K562 (cell line): Measurements from ENCODE around the gene IGDCC3. TPM values are rescaled to one million over a fixed set of nuclear protein-coding genes. Genes with fewer than 3 reads are reported as not detected.

ENCODE experiments used
- CREM ChIP-seq: IDR thresholded peaks from 2 replicates; pipeline ENCODE4 v1.6.1; 2014; ENCODE audit warnings: antibody characterized with exemption, low read depth
- NUFIP1 ChIP-seq: fragments of 450-650 bp; IDR thresholded peaks from 2 replicates; pipeline ENCODE4 v1.6.1; 2018; ENCODE audit not compliant: partially characterized antibody
- PTRF ChIP-seq: fragments of 450-650 bp; IDR thresholded peaks from 2 replicates; pipeline ENCODE4 v1.6.1; 2016; ENCODE audit warnings: mild to moderate bottlenecking, missing genetic modification characterization, missing compliant biosample characterization
- SMAD4 ChIP-seq: fragments of 250-450 bp; sonication (Bioruptor Pico); conservative IDR thresholded peaks from 2 replicates; pipeline ENCODE4 v1.8.0; 2021; ENCODE audit warnings: inconsistent platforms, mild to moderate bottlenecking, moderate library complexity
- TOE1 ChIP-seq, 2 experiments: fragments of 450-650 bp in 1 of 2; sonication (generic) in 1 of 2; formaldehyde crosslinking in 1 of 2; IDR thresholded peaks; 2 replicates each; pipeline versions ENCODE4 v1.7.1 to v1.8.0; 2016 to 2022; ENCODE audit warnings: borderline replicate concordance in 2 of 2, mild to moderate bottlenecking in 2 of 2, antibody characterized with exemption in 1 of 2, inconsistent platforms in 1 of 2, low read depth in 1 of 2, missing genetic modification reagents in 1 of 2, moderate library complexity in 1 of 2
- XRCC5 ChIP-seq: fragments of 200-400 bp; formaldehyde crosslinking; IDR thresholded peaks from 2 replicates; pipeline ENCODE4 v1.6.1; 2017; ENCODE audit warnings: low read depth, mild to moderate bottlenecking, low read length
- ZEB2 ChIP-seq: fragments of 450-650 bp; IDR thresholded peaks from 2 replicates; pipeline ENCODE4 v1.6.1; 2016
- ZFP36 ChIP-seq: fragments of 150-350 bp; IDR thresholded peaks from 2 replicates; pipeline ENCODE4 v1.6.1; 2018; ENCODE audit warnings: low read length, low read depth; ENCODE audit not compliant: partially characterized antibody
- ZNF354B ChIP-seq: fragments of 250-450 bp; sonication (Bioruptor Pico); IDR thresholded peaks from 2 replicates; pipeline ENCODE4 v1.4.0; 2020
- ZNF699 ChIP-seq: fragments of 250-450 bp; sonication (Bioruptor Pico); IDR thresholded peaks from 2 replicates; pipeline ENCODE4 v1.8.0; 2021; ENCODE audit warnings: mild to moderate bottlenecking, moderate library complexity; ENCODE audit not compliant: insufficient replicate concordance
- polyA plus RNA-seq, 8 experiments: library from polyadenylated mRNA; depleted of rRNA in 4 of 8; stranded (reverse) in 5 of 8; unstranded in 3 of 8; fragments of >200 nt; fragmentation: Nextera tagmentation in 2 of 8; fragmentation: Illumina TruSeq in 1 of 8; extraction: Ambion mirVana in 2 of 8; extraction: Trizol in 1 of 8; gene quantifications; 2 replicates each; pipeline versions ENCODE4 v1.2.1 to v1.2.3, GENCODE V29; 2011 to 2014; ENCODE audit warnings: inconsistent platforms in 1 of 8, missing spikeins in 1 of 8
- total RNA-seq, 7 experiments: library from RNA; depleted of rRNA in 6 of 7; stranded (reverse); fragments of >200 nt in 6 of 7; fragmentation: Illumina TruSeq in 2 of 7; extraction: Trizol in 2 of 7; gene quantifications; 2 replicates each; pipeline versions ENCODE4 v1.2.1 to v1.2.3, GENCODE V29; 2011 to 2021; ENCODE audit warnings: low replicate concordance in 1 of 7
- TF ChIP-seq, protein P1 (sequence below): sonication (generic); formaldehyde crosslinking; IDR thresholded peaks from 2 replicates; pipeline ENCODE4 v1.9.0; 2022; ENCODE audit warnings: mild to moderate bottlenecking, missing genetic modification reagents
- TF ChIP-seq, protein P2 (sequence below): fragments of 450-650 bp; conservative IDR thresholded peaks from 2 replicates; pipeline ENCODE4 v1.6.1; 2016; ENCODE audit warnings: missing genetic modification characterization, low read depth, mild to moderate bottlenecking, control low read depth, missing compliant biosample characterization
- TF ChIP-seq, protein P3 (sequence below), 2 experiments: fragments of 450-650 bp in 1 of 2; sonication (generic) in 1 of 2; formaldehyde crosslinking in 1 of 2; IDR thresholded peaks; 2 replicates each; pipeline versions ENCODE4 v1.7.1 to v1.9.0; 2016 to 2022; ENCODE audit warnings: inconsistent platforms in 1 of 2, mild to moderate bottlenecking in 1 of 2, missing genetic modification reagents in 1 of 2
- TF ChIP-seq, protein P4 (sequence below): fragments of 250-450 bp; sonication (Bioruptor Pico); IDR thresholded peaks from 2 replicates; pipeline ENCODE4 v1.4.0; 2020; ENCODE audit warnings: mild to moderate bottlenecking

The IGDCC3 gene
- total and polyA plus RNA-seq, 9 of the 15 experiments (the other 6 are each of a cell fraction or from before 2014, with no cell fraction given) = not detected

DNA sequence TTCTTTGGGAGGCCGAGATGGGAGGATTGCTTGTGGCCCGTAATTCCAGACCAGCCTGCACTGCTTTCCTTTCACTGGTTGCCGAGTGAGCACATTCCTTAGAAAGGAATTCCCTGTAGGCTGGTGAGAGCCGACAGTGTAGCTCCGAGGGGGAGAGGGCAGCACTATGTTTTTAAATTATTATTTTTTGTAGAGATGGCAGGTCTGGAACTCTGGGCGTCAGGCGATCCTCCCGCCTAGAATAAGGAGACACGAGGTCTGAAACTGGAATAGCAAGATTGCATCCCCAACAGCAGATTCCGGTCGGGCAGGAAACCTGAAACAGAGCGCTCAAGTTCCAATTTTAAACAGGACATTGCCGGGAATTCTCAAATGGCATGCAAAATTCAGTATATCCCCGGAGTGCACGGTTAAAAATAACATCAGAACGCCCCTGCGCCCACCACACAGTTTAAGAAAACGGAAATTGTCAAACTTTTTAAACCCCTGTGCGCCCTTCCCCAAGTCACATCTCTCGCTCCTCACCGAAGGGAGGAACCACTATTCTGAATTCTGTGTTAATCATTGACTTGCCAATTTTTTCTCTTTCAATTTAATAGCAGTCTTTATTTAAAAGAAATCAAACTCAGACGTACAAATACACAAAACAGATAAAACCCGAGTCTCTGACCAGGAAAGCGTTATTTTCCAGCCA, 74.0 kb downstream of the IGDCC3 start (continued):
- TF ChIP-seq, protein P1, sequence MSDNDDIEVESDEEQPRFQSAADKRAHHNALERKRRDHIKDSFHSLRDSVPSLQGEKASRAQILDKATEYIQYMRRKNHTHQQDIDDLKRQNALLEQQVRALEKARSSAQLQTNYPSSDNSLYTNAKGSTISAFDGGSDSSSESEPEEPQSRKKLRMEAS = peak; percentile 67
- 0 out of 2 replicates have a peak, but pooled peaks have one; percentile 18 for TF ChIP-seq ZNF354B (CRISPR knock-in tag)
- no peak for TF ChIP-seq ZNF699 (CRISPR knock-in tag)
- TF ChIP-seq, protein P2, sequence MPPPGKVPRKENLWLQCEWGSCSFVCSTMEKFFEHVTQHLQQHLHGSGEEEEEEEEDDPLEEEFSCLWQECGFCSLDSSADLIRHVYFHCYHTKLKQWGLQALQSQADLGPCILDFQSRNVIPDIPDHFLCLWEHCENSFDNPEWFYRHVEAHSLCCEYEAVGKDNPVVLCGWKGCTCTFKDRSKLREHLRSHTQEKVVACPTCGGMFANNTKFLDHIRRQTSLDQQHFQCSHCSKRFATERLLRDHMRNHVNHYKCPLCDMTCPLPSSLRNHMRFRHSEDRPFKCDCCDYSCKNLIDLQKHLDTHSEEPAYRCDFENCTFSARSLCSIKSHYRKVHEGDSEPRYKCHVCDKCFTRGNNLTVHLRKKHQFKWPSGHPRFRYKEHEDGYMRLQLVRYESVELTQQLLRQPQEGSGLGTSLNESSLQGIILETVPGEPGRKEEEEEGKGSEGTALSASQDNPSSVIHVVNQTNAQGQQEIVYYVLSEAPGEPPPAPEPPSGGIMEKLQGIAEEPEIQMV (tag) = 0 out of 2 replicates have a peak, but pooled peaks have one; percentile 33
- TF ChIP-seq, protein P3, sequence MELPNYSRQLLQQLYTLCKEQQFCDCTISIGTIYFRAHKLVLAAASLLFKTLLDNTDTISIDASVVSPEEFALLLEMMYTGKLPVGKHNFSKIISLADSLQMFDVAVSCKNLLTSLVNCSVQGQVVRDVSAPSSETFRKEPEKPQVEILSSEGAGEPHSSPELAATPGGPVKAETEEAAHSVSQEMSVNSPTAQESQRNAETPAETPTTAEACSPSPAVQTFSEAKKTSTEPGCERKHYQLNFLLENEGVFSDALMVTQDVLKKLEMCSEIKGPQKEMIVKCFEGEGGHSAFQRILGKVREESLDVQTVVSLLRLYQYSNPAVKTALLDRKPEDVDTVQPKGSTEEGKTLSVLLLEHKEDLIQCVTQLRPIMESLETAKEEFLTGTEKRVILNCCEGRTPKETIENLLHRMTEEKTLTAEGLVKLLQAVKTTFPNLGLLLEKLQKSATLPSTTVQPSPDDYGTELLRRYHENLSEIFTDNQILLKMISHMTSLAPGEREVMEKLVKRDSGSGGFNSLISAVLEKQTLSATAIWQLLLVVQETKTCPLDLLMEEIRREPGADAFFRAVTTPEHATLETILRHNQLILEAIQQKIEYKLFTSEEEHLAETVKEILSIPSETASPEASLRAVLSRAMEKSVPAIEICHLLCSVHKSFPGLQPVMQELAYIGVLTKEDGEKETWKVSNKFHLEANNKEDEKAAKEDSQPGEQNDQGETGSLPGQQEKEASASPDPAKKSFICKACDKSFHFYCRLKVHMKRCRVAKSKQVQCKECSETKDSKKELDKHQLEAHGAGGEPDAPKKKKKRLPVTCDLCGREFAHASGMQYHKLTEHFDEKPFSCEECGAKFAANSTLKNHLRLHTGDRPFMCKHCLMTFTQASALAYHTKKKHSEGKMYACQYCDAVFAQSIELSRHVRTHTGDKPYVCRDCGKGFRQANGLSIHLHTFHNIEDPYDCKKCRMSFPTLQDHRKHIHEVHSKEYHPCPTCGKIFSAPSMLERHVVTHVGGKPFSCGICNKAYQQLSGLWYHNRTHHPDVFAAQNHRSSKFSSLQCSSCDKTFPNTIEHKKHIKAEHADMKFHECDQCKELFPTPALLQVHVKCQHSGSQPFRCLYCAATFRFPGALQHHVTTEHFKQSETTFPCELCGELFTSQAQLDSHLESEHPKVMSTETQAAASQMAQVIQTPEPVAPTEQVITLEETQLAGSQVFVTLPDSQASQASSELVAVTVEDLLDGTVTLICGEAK (IDR thresholded peaks at IDR 0.05) = peak; percentile 69
- TF ChIP-seq, protein P3 (CRISPR knock-in tag; IDR thresholded peaks at IDR 0.05) = no peak
- TF ChIP-seq PTRF (tag) = 0 out of 2 replicates have a peak, but pooled peaks have one; percentile 24
- TF ChIP-seq ZEB2 = peak; percentile 86
- peak; percentile 76 for TF ChIP-seq SMAD4 (CRISPR knock-in tag)
- TF ChIP-seq CREM = 0 out of 2 replicates have a peak, but pooled peaks have one; percentile 5
- TF ChIP-seq, protein P4, sequence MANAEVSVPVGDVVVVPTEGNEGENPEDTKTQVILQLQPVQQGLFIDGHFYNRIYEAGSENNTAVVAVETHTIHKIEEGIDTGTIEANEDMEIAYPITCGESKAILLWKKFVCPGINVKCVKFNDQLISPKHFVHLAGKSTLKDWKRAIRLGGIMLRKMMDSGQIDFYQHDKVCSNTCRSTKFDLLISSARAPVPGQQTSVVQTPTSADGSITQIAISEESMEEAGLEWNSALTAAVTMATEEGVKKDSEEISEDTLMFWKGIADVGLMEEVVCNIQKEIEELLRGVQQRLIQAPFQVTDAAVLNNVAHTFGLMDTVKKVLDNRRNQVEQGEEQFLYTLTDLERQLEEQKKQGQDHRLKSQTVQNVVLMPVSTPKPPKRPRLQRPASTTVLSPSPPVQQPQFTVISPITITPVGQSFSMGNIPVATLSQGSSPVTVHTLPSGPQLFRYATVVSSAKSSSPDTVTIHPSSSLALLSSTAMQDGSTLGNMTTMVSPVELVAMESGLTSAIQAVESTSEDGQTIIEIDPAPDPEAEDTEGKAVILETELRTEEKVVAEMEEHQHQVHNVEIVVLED = no peak
- TF ChIP-seq NUFIP1 = no peak
- TF ChIP-seq XRCC5 = no peak
- TF ChIP-seq ZFP36 = no peak
- no peak for TF ChIP-seq TOE1 (IDR thresholded peaks at IDR 0.05; ENCODE audit: borderline replicate concordance)
- no peak for TF ChIP-seq TOE1 (CRISPR knock-in tag; IDR thresholded peaks at IDR 0.05; ENCODE audit: borderline replicate concordance, low read depth)
